Hematopoietic multipotent progenitor cell treated with erythropoietin and hydrocortisone succinate and interleukin-3 and kit ligand, for 15 days (in vitro differentiated cells): ENCODE results near the gene PIM2.

Source experiments
- DNase-seq: peaks from one replicate; pipeline ENCODE4 v3.0.0-alpha.2; 2015; ENCODE audit warnings: low spot score

Gene PIM2

GRCh38 chrX:48864210-48864609, 54.6 kb downstream of the PIM2 start:
- no peak for DNase-seq
